HEK293 (cell line): Measurements from ENCODE around the gene NELFE.

Source experiments
- EGR2 ChIP-seq: fragments of 450-650 bp; formaldehyde crosslinking; IDR thresholded peaks from 2 replicates; pipeline ENCODE4 v1.5.1; 2016; ENCODE audit warnings: low read depth, missing biosample characterization, missing genetic modification characterization
- HOXD13 ChIP-seq: sonication (generic); formaldehyde crosslinking; IDR thresholded peaks from 2 replicates; pipeline ENCODE4 v1.8.0; 2022; ENCODE audit warnings: missing genetic modification reagents, borderline replicate concordance
- IKZF3 ChIP-seq: fragments of 450-650 bp; IDR thresholded peaks from 2 replicates; pipeline ENCODE4 v1.5.0; 2018; ENCODE audit warnings: missing biosample characterization, mild to moderate bottlenecking, missing genetic modification characterization, moderate library complexity
- MZF1 ChIP-seq: fragments of 450-650 bp; formaldehyde crosslinking; IDR thresholded peaks from 2 replicates; pipeline ENCODE4 v1.5.1; 2017; ENCODE audit warnings: missing biosample characterization, missing genetic modification characterization, borderline replicate concordance
- OSR2 ChIP-seq: fragments of 450-650 bp; formaldehyde crosslinking; IDR thresholded peaks from 2 replicates; pipeline ENCODE4 v1.5.1; 2016; ENCODE audit warnings: missing biosample characterization, missing genetic modification characterization
- PRDM4 ChIP-seq: fragments of 450-650 bp; formaldehyde crosslinking; IDR thresholded peaks from 2 replicates; pipeline ENCODE4 v1.5.1; 2017; ENCODE audit warnings: missing biosample characterization, missing genetic modification characterization
- SCRT1 ChIP-seq: fragments of 450-650 bp; formaldehyde crosslinking; IDR thresholded peaks from 2 replicates; pipeline ENCODE4 v1.5.1; 2016; ENCODE audit warnings: missing biosample characterization, missing genetic modification characterization, borderline replicate concordance
- TSHZ1 ChIP-seq: fragments of 450-650 bp; formaldehyde crosslinking; IDR thresholded peaks from 2 replicates; pipeline ENCODE4 v1.5.1; 2016; ENCODE audit warnings: missing biosample characterization, missing genetic modification characterization, borderline replicate concordance
- ZIC2 ChIP-seq: fragments of 450-650 bp; formaldehyde crosslinking; IDR thresholded peaks from 2 replicates; pipeline ENCODE4 v1.5.1; 2016; ENCODE audit warnings: missing biosample characterization, missing genetic modification characterization
- ZNF112 ChIP-seq: fragments of 450-650 bp; formaldehyde crosslinking; IDR thresholded peaks from 2 replicates; pipeline ENCODE4 v1.5.0; 2017; ENCODE audit warnings: missing biosample characterization, missing genetic modification characterization
- ZNF248 ChIP-seq: fragments of 450-650 bp; formaldehyde crosslinking; IDR thresholded peaks from 2 replicates; pipeline ENCODE4 v1.5.1; 2017; ENCODE audit warnings: missing biosample characterization, missing genetic modification characterization
- ZNF324 ChIP-seq: fragments of 450-650 bp; formaldehyde crosslinking; IDR thresholded peaks from 2 replicates; pipeline ENCODE4 v1.5.1; 2016; ENCODE audit warnings: missing biosample characterization, missing genetic modification characterization
- ZNF354C ChIP-seq: fragments of 450-650 bp; formaldehyde crosslinking; IDR thresholded peaks from 2 replicates; pipeline ENCODE4 v1.5.1; 2016; ENCODE audit warnings: missing biosample characterization, missing genetic modification characterization, low read depth, borderline replicate concordance
- ZNF37A ChIP-seq: fragments of 450-650 bp; IDR thresholded peaks from 2 replicates; pipeline ENCODE4 v1.5.1; 2018; ENCODE audit warnings: missing biosample characterization, missing genetic modification characterization
- ZNF394 ChIP-seq: fragments of 450-650 bp; formaldehyde crosslinking; IDR thresholded peaks from 2 replicates; pipeline ENCODE4 v1.5.1; 2016; ENCODE audit warnings: missing biosample characterization, missing genetic modification characterization, mild to moderate bottlenecking, moderate library complexity, borderline replicate concordance
- ZNF416 ChIP-seq: fragments of 450-650 bp; formaldehyde crosslinking; IDR thresholded peaks from 2 replicates; pipeline ENCODE4 v1.5.1; 2016; ENCODE audit warnings: missing biosample characterization, missing genetic modification characterization
- ZNF426 ChIP-seq: fragments of 450-650 bp; formaldehyde crosslinking; IDR thresholded peaks from 2 replicates; pipeline ENCODE4 v1.5.1; 2017; ENCODE audit warnings: missing biosample characterization, missing genetic modification characterization, mild to moderate bottlenecking, inconsistent platforms, moderate library complexity
- ZNF48 ChIP-seq: fragments of 450-650 bp; formaldehyde crosslinking; IDR thresholded peaks from 2 replicates; pipeline ENCODE4 v1.5.1; 2016; ENCODE audit warnings: missing biosample characterization, missing genetic modification characterization
- ZNF488 ChIP-seq: fragments of 450-650 bp; formaldehyde crosslinking; IDR thresholded peaks from 2 replicates; pipeline ENCODE4 v1.5.1; 2016; ENCODE audit warnings: missing biosample characterization, missing genetic modification characterization
- ZNF513 ChIP-seq: fragments of 450-650 bp; IDR thresholded peaks from 2 replicates; pipeline ENCODE4 v1.5.1; 2018; ENCODE audit warnings: missing biosample characterization, missing genetic modification characterization
- ZNF548 ChIP-seq: fragments of 450-650 bp; formaldehyde crosslinking; IDR thresholded peaks from 2 replicates; pipeline ENCODE4 v1.5.1; 2016; ENCODE audit warnings: missing biosample characterization, missing genetic modification characterization
- ZNF549 ChIP-seq: fragments of 450-650 bp; IDR thresholded peaks from 2 replicates; pipeline ENCODE4 v1.5.1; 2018; ENCODE audit warnings: missing biosample characterization, missing genetic modification characterization, mild to moderate bottlenecking, inconsistent platforms, moderate library complexity
- ZNF560 ChIP-seq: fragments of 450-650 bp; formaldehyde crosslinking; IDR thresholded peaks from 2 replicates; pipeline ENCODE4 v1.5.1; 2017; ENCODE audit warnings: missing biosample characterization, missing genetic modification characterization, borderline replicate concordance
- ZNF660 ChIP-seq: fragments of 450-650 bp; IDR thresholded peaks from 2 replicates; pipeline ENCODE4 v1.5.1; 2018; ENCODE audit warnings: missing biosample characterization, mild to moderate bottlenecking, missing genetic modification characterization
- ZNF785 ChIP-seq: fragments of 450-650 bp; formaldehyde crosslinking; IDR thresholded peaks from 2 replicates; pipeline ENCODE4 v1.5.1; 2016; ENCODE audit warnings: missing biosample characterization, missing genetic modification characterization
- ZNF837 ChIP-seq: fragments of 450-650 bp; formaldehyde crosslinking; IDR thresholded peaks from 2 replicates; pipeline ENCODE4 v1.5.1; 2016; ENCODE audit warnings: missing biosample characterization, missing genetic modification characterization
- ZNF843 ChIP-seq: fragments of 450-650 bp; formaldehyde crosslinking; IDR thresholded peaks from 2 replicates; pipeline ENCODE4 v1.5.1; 2016; ENCODE audit warnings: missing biosample characterization, missing genetic modification characterization
- ZSCAN30 ChIP-seq: fragments of 450-650 bp; IDR thresholded peaks from 2 replicates; pipeline ENCODE4 v1.5.1; 2018; ENCODE audit warnings: missing biosample characterization, mild to moderate bottlenecking, missing genetic modification characterization, moderate library complexity
- TF ChIP-seq, protein P1 (sequence below): fragments of 450-650 bp; formaldehyde crosslinking; IDR thresholded peaks from 2 replicates; pipeline ENCODE4 v1.5.1; 2017; ENCODE audit warnings: missing biosample characterization, missing genetic modification characterization
- TF ChIP-seq, protein P2 (sequence below): IDR thresholded peaks from 2 replicates; pipeline ENCODE4 v1.6.1; 2011; ENCODE audit warnings: mild to moderate bottlenecking, low read depth, low read length, borderline replicate concordance

The NELFE gene

GRCh38 chr6:31907158-31907813 lies 51.5 kb downstream of the NELFE start (continued):
- no peak for TF ChIP-seq ZNF488 (tag by site-specific recombination)
- TF ChIP-seq ZNF248 (tag by site-specific recombination), result no peak
- TF ChIP-seq ZNF560 (tag by site-specific recombination), result no peak
- TF ChIP-seq MZF1, result no peak
- no peak for TF ChIP-seq ZNF549 (tag by site-specific recombination)
- no peak for TF ChIP-seq ZNF112 (tag by site-specific recombination)
- no peak for TF ChIP-seq ZNF324 (tag by site-specific recombination)
- no peak for TF ChIP-seq ZNF513 (tag by site-specific recombination)
- TF ChIP-seq ZNF394, result peak; percentile 45; the same call in 1 of the 2 replicates
- TF ChIP-seq ZNF548 (tag by site-specific recombination), result no peak
- TF ChIP-seq OSR2 (tag by site-specific recombination), result no peak
- TF ChIP-seq, protein P1, sequence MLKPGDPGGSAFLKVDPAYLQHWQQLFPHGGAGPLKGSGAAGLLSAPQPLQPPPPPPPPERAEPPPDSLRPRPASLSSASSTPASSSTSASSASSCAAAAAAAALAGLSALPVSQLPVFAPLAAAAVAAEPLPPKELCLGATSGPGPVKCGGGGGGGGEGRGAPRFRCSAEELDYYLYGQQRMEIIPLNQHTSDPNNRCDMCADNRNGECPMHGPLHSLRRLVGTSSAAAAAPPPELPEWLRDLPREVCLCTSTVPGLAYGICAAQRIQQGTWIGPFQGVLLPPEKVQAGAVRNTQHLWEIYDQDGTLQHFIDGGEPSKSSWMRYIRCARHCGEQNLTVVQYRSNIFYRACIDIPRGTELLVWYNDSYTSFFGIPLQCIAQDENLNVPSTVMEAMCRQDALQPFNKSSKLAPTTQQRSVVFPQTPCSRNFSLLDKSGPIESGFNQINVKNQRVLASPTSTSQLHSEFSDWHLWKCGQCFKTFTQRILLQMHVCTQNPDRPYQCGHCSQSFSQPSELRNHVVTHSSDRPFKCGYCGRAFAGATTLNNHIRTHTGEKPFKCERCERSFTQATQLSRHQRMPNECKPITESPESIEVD, result no peak
- no peak for TF ChIP-seq ZNF660
- no peak for TF ChIP-seq IKZF3
- peak; percentile 77 for TF ChIP-seq EGR2 (tag by site-specific recombination)
- peak; percentile 70 for TF ChIP-seq PRDM4
- no peak for TF ChIP-seq ZNF48 (tag by site-specific recombination)
- no peak for TF ChIP-seq ZNF354C
- no peak for TF ChIP-seq ZIC2 (tag by site-specific recombination)
- TF ChIP-seq ZNF416 (tag by site-specific recombination), result no peak
- TF ChIP-seq, protein P2, sequence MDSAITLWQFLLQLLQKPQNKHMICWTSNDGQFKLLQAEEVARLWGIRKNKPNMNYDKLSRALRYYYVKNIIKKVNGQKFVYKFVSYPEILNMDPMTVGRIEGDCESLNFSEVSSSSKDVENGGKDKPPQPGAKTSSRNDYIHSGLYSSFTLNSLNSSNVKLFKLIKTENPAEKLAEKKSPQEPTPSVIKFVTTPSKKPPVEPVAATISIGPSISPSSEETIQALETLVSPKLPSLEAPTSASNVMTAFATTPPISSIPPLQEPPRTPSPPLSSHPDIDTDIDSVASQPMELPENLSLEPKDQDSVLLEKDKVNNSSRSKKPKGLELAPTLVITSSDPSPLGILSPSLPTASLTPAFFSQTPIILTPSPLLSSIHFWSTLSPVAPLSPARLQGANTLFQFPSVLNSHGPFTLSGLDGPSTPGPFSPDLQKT, result no peak
- TF ChIP-seq TSHZ1, result no peak
- no peak for TF ChIP-seq ZNF837 (tag by site-specific recombination)
- no peak for TF ChIP-seq ZNF37A (tag by site-specific recombination)
- TF ChIP-seq ZSCAN30 (tag by site-specific recombination), result no peak
- TF ChIP-seq SCRT1, result peak; percentile 84
- TF ChIP-seq ZNF785 (tag by site-specific recombination), result no peak
- TF ChIP-seq ZNF426, result no peak
- TF ChIP-seq HOXD13 (CRISPR knock-in tag), result no peak
- no peak for TF ChIP-seq ZNF843
